Measurements from ENCODE around the gene MYO9A.

DNA sequence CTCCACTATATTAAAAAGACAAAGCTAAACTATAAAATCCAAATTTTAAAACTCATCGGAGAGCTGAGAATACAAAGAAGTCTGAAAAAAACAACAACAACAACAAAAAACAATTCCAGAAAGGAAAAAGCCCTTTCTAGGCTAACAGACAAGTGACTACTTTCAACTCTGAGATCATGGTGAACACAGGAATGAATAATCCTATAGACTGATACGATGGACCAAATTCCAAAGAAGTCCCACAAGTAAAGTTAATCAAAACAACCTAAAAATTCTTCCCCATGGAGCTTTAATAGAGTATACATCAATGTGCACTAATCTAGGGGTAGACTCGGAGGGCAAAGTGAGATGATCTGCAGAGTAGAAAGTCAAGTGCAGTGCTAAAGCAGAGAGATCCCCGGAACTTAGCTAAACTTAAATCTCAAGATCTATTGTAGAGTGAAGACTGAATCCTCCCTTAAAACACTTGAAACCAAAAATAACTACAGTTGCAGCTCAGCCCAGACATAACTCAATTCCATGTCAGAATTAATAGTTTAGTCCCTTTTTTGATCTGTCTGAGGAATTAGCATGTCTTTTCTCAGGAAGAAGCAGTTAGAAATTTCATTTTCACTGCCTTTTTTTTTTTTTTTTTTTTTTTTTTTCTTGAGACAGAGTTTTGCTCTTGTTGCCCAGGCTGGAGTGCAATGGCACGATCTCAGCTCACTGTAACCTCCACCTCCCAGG lies 43.5 kb downstream of the MYO9A start:
- TF ChIP-seq EZH2 (IDR thresholded peaks at IDR 0.05; ENCODE audit: low read depth) = no peak
- TF ChIP-seq, protein P1, sequence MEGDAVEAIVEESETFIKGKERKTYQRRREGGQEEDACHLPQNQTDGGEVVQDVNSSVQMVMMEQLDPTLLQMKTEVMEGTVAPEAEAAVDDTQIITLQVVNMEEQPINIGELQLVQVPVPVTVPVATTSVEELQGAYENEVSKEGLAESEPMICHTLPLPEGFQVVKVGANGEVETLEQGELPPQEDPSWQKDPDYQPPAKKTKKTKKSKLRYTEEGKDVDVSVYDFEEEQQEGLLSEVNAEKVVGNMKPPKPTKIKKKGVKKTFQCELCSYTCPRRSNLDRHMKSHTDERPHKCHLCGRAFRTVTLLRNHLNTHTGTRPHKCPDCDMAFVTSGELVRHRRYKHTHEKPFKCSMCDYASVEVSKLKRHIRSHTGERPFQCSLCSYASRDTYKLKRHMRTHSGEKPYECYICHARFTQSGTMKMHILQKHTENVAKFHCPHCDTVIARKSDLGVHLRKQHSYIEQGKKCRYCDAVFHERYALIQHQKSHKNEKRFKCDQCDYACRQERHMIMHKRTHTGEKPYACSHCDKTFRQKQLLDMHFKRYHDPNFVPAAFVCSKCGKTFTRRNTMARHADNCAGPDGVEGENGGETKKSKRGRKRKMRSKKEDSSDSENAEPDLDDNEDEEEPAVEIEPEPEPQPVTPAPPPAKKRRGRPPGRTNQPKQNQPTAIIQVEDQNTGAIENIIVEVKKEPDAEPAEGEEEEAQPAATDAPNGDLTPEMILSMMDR (conservative IDR thresholded peaks at IDR 0.05) = no peak
